Measurements from ENCODE around the gene WDR73. TPM values are rescaled to one million over a fixed set of nuclear protein-coding genes. Genes with fewer than 3 reads are reported as not detected.
"Not testable (repeated sequence)": the region's sequence is repeated elsewhere in the genome, so short reads cannot be mapped to it uniquely, and the experiment has no call there.

WDR73 gene
- total and polyA plus RNA-seq, 5 donors: 10.7 to 18.8 (median 16.1) TPM

DNA sequence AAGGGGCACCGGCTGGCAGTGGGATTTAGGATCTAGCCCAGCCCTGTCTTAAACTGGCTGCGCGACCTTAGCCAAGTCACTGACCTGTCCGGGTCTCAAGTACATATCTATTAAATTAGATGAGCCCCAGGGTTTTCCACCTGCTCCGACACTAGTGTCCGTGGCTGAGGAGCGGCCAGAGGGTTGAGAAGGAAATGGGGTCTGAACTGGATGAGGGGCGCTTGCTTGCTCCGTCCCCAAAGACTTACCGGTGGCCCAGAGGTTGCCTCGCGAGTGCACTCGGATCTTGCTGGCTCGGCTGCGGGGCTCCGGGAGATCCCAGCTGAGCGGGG, 3.6 kb upstream of the WDR73 start:
- WGBS: 19% methylated on average over 17 of the region's 17 CpGs
- intact Hi-C loops (cut with DNase I): loop anchor here in 3 of 4 donors (10.0 kb wide), 5 partner anchors 53 to 267 kb away; partner anchors contain the start of genes ALPK3 (in 1 of the 3), ZNF592 (in 1 of the 3) and ZSCAN2 (in 1 of the 3)

DNA sequence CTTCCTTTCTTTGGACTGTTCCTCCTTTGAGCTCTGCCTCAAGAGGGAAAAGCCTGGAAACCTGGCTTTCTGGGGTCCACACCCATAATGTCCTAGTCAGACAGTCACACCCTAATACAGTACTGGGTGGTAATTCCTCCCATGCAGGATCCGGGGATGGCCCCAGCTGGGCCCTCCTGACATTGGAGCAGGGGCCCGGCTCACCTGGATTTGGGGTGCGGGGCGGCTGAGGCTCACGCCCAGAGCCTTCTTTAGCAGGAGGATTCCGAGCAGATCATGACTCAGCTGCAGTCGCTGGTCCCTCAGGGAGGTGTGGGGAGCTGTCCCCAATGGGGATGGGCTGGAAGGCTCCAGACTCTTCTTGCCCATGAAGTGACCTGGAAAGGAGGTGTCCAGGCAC, 2.9 kb upstream of the WDR73 start:
- ATAC-seq: no peak
- intact Hi-C loops (cut with DNase I): loop anchor here in 3 of 4 donors (10.0 kb wide), 5 partner anchors 52 to 268 kb away; partner anchors contain the start of genes ALPK3 (in 1 of the 3), ZNF592 (in 1 of the 3) and ZSCAN2 (in 1 of the 3)
- peak in 1 of 3 donors; percentile 42 for DNase-seq
- Histone ChIP-seq H3K4me1 (ENCODE audit: control insufficient read depth, insufficient read depth, low read length) (peaks cover 15% of the 10 kb centered on the region), H3K9me3 (ENCODE audit: control insufficient read depth, low read length) (no peaks in the 10 kb centered on the region), H3K27ac (ENCODE audit: low read length) (no peak overlapping the region), H3K4me3 (ENCODE audit: low read length) (no peak overlapping the region), H3K27me3 (ENCODE audit: control insufficient read depth, insufficient read depth) (no peaks in the 10 kb centered on the region)
- 92% methylated on average over 7 of the region's 7 CpGs for WGBS

More for the DNA sequence above, 3.6 kb upstream of the WDR73 start:
- H3K4me1 ChIP-seq (ENCODE audit: control insufficient read depth, insufficient read depth, low read length): peaks cover 15% of the 10 kb centered on the region
- no peaks in the 10 kb centered on the region for H3K9me3 ChIP-seq (ENCODE audit: control insufficient read depth, low read length)
- H3K27ac ChIP-seq (ENCODE audit: low read length): no peak overlapping the region
- ATAC-seq: no peak
- no peaks in the 10 kb centered on the region for H3K27me3 ChIP-seq (ENCODE audit: control insufficient read depth, insufficient read depth)
- DNase-seq: no peak
- peak overlapping the region; percentile 65 for H3K4me3 ChIP-seq (ENCODE audit: low read length)

DNA sequence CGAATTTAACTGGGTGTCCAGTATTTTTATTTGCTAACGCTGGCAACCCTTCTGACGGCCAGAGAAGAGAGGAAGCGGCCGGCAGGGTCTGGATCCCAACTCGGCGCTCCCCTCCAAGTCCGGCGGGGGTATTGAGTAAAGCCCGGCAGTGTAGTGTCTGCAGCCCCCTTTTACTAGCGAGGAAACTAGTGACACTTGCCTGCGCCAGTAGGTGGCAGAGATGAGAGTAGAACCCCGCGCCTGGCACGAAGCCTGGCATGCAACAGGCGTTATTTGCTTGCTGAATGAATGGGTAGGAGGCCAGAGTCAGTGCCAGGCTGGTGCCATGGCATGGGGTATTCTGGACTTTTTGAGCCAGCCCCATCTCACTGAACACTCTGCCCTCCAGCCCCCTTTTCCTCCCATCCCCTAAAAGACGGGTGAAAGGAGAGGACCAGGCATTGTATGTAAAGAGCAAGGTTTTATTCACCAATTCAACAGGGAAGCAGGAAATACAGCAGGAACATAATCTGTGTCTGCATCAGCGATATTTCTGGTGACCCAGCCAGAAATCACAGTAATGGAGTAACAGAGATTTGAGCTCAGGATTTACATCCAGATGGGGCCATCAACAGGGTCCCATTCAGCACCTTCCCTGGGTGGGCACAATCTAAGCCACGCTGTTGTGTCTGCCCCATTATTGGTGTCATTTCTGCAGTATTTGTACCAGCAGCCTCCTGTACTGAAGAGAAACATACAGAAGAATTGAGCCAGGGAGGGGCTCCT, 788 bp upstream of the WDR73 start:
- H3K4me1 ChIP-seq (ENCODE audit: control insufficient read depth, insufficient read depth, low read length): peaks cover 15% of the 10 kb centered on the region
- peak overlapping the region; percentile 73 for H3K27ac ChIP-seq (ENCODE audit: low read length)
- ATAC-seq: peak; percentile 40 to 41
- H3K9me3 ChIP-seq (ENCODE audit: control insufficient read depth, low read length): no peaks in the 10 kb centered on the region
- intact Hi-C loops (cut with DNase I): loop anchor here in 3 of 4 donors (10.0 kb wide), 5 partner anchors 50 to 270 kb away; partner anchors contain the start of genes ALPK3 (in 1 of the 3), ZNF592 (in 1 of the 3) and ZSCAN2 (in 1 of the 3)
- H3K4me3 ChIP-seq (ENCODE audit: low read length): peak overlapping the region; percentile 38
- no peaks in the 10 kb centered on the region for H3K27me3 ChIP-seq (ENCODE audit: control insufficient read depth, insufficient read depth)
- peak; percentile 82 to 92 (median 91) for DNase-seq
- 6% methylated on average over 19 of the region's 19 CpGs for WGBS

DNA sequence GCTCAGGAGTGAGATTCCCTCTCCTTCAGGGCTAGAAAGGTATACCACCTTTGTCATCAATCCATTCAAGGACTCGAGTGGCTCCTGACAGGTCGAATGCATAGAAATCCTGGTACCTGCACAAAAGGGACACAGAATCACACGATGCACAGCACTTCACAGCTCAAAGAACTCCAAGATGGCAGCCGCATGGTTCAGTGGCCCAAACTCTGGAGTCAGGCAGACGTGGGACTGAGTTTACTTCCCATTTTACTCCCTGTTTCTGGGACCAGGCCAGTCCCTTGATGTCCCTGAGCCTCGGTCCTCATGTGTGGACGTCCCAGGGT, 536 bp downstream of the WDR73 start:
- 17% methylated on average over 7 of the region's 7 CpGs for WGBS
- Histone ChIP-seq H3K4me1 (ENCODE audit: control insufficient read depth, insufficient read depth, low read length) (peaks cover 13% of the 10 kb centered on the region), H3K27me3 (ENCODE audit: control insufficient read depth, insufficient read depth) (no peaks in the 10 kb centered on the region), H3K4me3 (ENCODE audit: low read length) (peak overlapping the region; percentile 38), H3K9me3 (ENCODE audit: control insufficient read depth, low read length) (no peaks in the 10 kb centered on the region), H3K27ac (ENCODE audit: low read length) (peak overlapping the region; percentile 20)
- DNase-seq: no peak
- ATAC-seq: no peak
- intact Hi-C loops (cut with DNase I): loop anchor here in 3 of 4 donors (10.0 kb wide), 5 partner anchors 49 to 271 kb away; partner anchors contain the start of genes ALPK3 (in 1 of the 3), ZNF592 (in 1 of the 3) and ZSCAN2 (in 1 of the 3)

DNA sequence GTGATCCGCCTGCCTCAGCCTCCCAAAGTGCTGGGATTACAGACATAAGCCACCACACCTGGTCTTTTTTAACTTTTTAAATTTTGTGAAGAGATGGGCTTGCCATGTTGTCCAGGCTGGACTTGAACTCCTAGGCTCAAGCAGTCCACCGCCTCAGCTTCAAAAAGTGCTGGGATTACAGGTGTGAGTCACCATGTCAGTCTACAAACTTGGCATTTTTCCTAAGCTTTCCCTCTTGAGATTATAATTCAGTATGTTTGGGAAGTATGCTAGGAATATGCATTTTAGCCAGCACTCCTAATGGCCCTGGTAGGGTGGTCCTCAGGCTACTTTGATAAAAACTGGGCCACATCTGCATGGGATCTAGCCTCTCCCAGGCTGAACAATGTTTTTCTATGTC, 4.4 kb downstream of the WDR73 start:
- Histone ChIP-seq H3K9me3 (ENCODE audit: control insufficient read depth, low read length) (no peaks in the 10 kb centered on the region), H3K27ac (ENCODE audit: low read length) (no peak overlapping the region), H3K27me3 (ENCODE audit: control insufficient read depth, insufficient read depth) (no peaks in the 10 kb centered on the region), H3K4me1 (ENCODE audit: control insufficient read depth, insufficient read depth, low read length) (peaks cover 13% of the 10 kb centered on the region), H3K4me3 (ENCODE audit: low read length) (no peak overlapping the region)
- 94% methylated on average over 2 of the region's 2 CpGs for WGBS
- DNase-seq (no peak), ATAC-seq (no peak)
- intact Hi-C loops (cut with DNase I): loop anchor here in 3 of 4 donors (10.0 kb wide), 5 partner anchors 45 to 275 kb away; partner anchors contain the start of genes ALPK3 (in 1 of the 3), ZNF592 (in 1 of the 3) and ZSCAN2 (in 1 of the 3)

DNA sequence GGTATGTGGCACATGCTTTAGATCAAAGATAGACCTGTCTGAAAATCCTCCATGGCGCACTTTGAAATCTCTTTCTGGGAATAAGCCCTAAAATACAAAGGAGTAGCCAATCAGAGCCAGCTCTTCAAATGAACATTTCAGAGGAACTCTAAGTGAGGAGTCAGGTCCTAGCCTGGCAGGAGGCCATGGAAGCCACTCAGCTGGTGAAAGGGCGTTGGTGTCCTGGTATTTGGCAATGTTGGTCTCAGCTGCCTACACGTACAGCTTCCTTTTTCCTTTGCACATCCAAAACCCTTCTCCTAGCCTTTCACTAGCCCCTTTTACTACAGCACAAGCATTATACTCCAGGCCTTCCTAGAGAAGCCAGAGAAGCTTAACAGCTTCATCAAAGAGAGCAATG, 5.5 kb downstream of the WDR73 start:
- ATAC-seq: no peak
- Histone ChIP-seq H3K9me3 (ENCODE audit: control insufficient read depth, low read length) (no peaks in the 10 kb centered on the region), H3K4me3 (ENCODE audit: low read length) (no peak overlapping the region), H3K4me1 (ENCODE audit: control insufficient read depth, insufficient read depth, low read length) (peaks cover 12% of the 10 kb centered on the region), H3K27ac (ENCODE audit: low read length) (peak overlapping the region; percentile 53), H3K27me3 (ENCODE audit: control insufficient read depth, insufficient read depth) (no peaks in the 10 kb centered on the region)
- peak; percentile 66 to 85 (median 81) for DNase-seq
- intact Hi-C loops (cut with DNase I): no loop called here
- WGBS: 48% methylated on average over 3 of the region's 3 CpGs

DNA sequence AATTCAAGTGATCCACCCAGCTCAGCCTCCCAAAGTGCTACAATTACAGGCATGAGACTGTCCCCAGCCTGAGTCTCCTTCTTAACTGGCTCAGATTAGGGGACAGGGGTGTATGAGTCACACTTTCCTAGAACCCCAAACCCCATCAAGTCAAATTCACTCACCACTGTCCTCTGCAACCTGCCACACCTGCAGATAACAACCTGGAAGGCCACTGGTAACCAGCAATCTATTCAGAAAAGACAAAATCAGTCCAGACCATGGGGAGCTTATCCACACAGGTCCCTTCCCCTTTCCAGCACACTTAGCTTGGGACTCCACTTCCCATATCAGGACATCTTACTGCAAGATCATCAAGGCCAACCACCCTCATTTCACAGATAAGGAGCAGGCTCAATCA, 6.4 kb downstream of the WDR73 start:
- ATAC-seq (no peak), DNase-seq (no peak)
- Histone ChIP-seq H3K4me1 (ENCODE audit: control insufficient read depth, insufficient read depth, low read length) (peaks cover 9% of the 10 kb centered on the region), H3K27ac (ENCODE audit: low read length) (peak overlapping the region; percentile 66), H3K4me3 (ENCODE audit: low read length) (no peak overlapping the region), H3K27me3 (ENCODE audit: control insufficient read depth, insufficient read depth) (no peaks in the 10 kb centered on the region), H3K9me3 (ENCODE audit: control insufficient read depth, low read length) (no peaks in the 10 kb centered on the region)
- intact Hi-C loops (cut with DNase I): no loop called here

DNA sequence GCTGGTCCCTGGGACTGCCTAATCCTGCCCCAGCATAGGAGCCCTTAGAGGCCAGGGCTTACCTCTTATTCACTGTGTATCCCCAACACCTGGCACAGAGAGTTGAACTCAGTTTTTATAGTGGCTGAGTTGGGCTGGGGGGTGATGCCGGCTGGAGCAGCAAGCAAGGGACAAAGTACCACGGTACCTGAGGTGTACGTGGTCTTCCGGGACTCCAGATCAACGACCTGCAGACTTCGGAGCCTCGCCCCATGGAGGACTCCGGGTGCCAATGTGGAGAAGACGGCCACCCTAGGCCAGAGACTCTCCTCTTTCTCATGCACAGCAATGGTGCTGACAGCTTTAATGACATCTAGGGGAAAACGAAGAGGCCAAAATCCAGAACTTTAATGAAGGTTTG, 8.1 kb downstream of the WDR73 start:
- Histone ChIP-seq H3K4me3 (ENCODE audit: low read length) (no peak overlapping the region), H3K27ac (ENCODE audit: low read length) (no peak overlapping the region), H3K27me3 (ENCODE audit: control insufficient read depth, insufficient read depth) (no peaks in the 10 kb centered on the region), H3K4me1 (ENCODE audit: control insufficient read depth, insufficient read depth, low read length) (peaks cover 9% of the 10 kb centered on the region), H3K9me3 (ENCODE audit: control insufficient read depth, low read length) (no peaks in the 10 kb centered on the region)
- WGBS: 89% methylated on average over 10 of the region's 10 CpGs
- intact Hi-C loops (cut with DNase I): no loop called here
- DNase-seq (no peak), ATAC-seq (no peak)

DNA sequence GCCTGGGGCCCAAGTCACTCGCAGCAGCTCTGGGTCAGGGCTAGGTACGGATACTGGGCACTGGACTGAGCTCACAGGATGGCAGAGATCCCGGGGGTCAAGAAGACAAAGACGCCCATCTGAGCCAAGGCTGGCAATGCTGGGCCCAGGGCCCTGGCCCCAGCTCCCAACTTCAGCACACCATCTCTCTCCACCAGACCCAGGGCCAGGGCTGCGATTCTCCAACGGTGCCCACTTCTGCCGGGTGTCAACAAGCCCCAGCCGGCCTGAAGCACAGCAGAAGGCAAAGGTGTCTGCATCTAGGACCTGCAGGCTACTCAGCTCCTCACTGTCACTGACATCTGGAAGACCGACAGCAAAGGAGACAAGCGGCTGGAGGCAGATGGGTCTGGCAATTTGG, 8.6 kb downstream of the WDR73 start:
- DNase-seq (no peak), ATAC-seq (no peak)
- H3K4me1 ChIP-seq (ENCODE audit: control insufficient read depth, insufficient read depth, low read length): peaks cover 9% of the 10 kb centered on the region
- H3K27ac ChIP-seq (ENCODE audit: low read length): no peak overlapping the region
- H3K9me3 ChIP-seq (ENCODE audit: control insufficient read depth, low read length): no peaks in the 10 kb centered on the region
- H3K4me3 ChIP-seq (ENCODE audit: low read length): no peak overlapping the region
- intact Hi-C loops (cut with DNase I): no loop called here
- 92% methylated on average over 10 of the region's 10 CpGs for WGBS
- no peaks in the 10 kb centered on the region for H3K27me3 ChIP-seq (ENCODE audit: control insufficient read depth, insufficient read depth)

DNA sequence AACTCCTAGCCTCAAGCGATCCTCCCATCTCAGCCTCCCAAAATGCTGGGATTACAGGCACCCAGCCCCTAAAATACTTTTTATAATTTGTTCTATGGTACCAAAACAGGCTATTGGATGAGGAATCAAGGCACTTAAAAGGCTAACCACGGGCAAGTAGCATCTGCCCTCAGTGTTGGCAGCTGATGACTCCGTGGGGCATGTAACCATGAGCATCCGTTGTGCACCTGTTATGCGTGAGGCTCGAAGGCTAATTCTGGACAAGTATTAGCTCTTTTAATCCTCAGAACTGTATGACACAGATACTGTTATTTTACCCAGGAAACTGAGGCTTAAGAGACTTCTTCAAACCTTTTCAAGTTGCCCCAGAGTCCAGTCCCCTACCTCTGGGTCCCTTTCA, 10.2 kb downstream of the WDR73 start:
- intact Hi-C loops (cut with DNase I): no loop called here
- DNase-seq (no peak), ATAC-seq (no peak)
- no peak overlapping the region for H3K27ac ChIP-seq (ENCODE audit: low read length)
- H3K27me3 ChIP-seq (ENCODE audit: control insufficient read depth, insufficient read depth): no peaks in the 10 kb centered on the region
- 94% methylated on average over 6 of the region's 6 CpGs for WGBS
- H3K4me3 ChIP-seq (ENCODE audit: low read length): no peak overlapping the region
- peaks cover 7% of the 10 kb centered on the region for H3K4me1 ChIP-seq (ENCODE audit: control insufficient read depth, insufficient read depth, low read length)
- no peaks in the 10 kb centered on the region for H3K9me3 ChIP-seq (ENCODE audit: control insufficient read depth, low read length)

DNA sequence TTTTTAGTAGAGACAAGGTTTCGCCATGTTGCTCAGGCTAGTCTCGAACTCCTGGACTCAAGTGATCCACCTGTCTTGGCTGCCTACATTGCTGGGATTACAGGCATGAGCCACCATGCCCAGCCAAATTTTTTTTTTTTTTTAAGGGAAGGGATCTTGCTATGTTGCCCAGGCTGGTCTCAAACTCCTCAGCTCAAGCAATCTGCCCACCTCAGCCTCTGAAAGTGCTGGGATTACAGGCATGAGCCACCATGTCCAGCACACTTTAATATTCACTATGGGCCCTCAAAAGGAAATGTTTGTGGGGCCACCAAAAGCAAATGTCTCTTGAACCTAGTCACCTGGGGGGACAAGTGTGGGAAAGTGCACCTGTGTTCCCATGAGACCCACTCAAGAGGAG, 11.4 kb downstream of the WDR73 start:
- H3K27me3 ChIP-seq (ENCODE audit: control insufficient read depth, insufficient read depth); H3K9me3 ChIP-seq (ENCODE audit: control insufficient read depth, low read length); intact Hi-C loops (cut with DNase I); H3K4me1 ChIP-seq (ENCODE audit: control insufficient read depth, insufficient read depth, low read length); H3K27ac ChIP-seq (ENCODE audit: low read length); H3K4me3 ChIP-seq (ENCODE audit: low read length); DNase-seq; ATAC-seq: not testable (repeated sequence)
- WGBS: 97% methylated on average over 2 of the region's 2 CpGs

Measured in right cardiac atrium (tissue), 5 donors.